ENCODE results near the gene NCF4. TPM values are rescaled to one million over a fixed set of nuclear protein-coding genes. Genes with fewer than 3 reads are reported as not detected.

Gene NCF4
- total RNA-seq, 1 donor, result 0.36 TPM

- Histone ChIP-seq H3K4me3 (ENCODE audit: insufficient read depth, low read length) (no peak overlapping the region), H4K20me1 (ENCODE audit: insufficient read depth, low read length) (no peaks in the 10 kb centered on the region), H2AFZ (ENCODE audit: low read length) (no peak overlapping the region), H3K27me3 (ENCODE audit: insufficient read depth, low read length) (peaks cover 83% of the 10 kb centered on the region), H3K36me3 (ENCODE audit: insufficient read depth, low read length) (no peaks in the 10 kb centered on the region), H3K4me2 (ENCODE audit: insufficient read depth, low read length) (no peak overlapping the region), H3K27ac (ENCODE audit: low read depth, low read length) (no peak overlapping the region), H3K9me3 (ENCODE audit: low read depth, low read length) (no peaks in the 10 kb centered on the region), H3K79me2 (ENCODE audit: insufficient read depth, low read length) (no peaks in the 10 kb centered on the region), H3K4me1 (ENCODE audit: insufficient read depth, low read length) (no peaks in the 10 kb centered on the region)
- DNase-seq (ENCODE audit: insufficient read length, low spot score, missing footprints), result no peak
- TF ChIP-seq CTCF (IDR thresholded peaks at IDR 0.05; ENCODE audit: extremely low read depth, low read depth, low read length), result no peak
Measured at GRCh38 chr22:36817525-36817848, 43.3 kb upstream of the NCF4 start.

- Histone ChIP-seq H3K4me3 (ENCODE audit: insufficient read depth, low read length) (no peak overlapping the region), H3K27ac (ENCODE audit: low read depth, low read length) (no peak overlapping the region), H3K9me3 (ENCODE audit: low read depth, low read length) (no peaks in the 10 kb centered on the region), H3K79me2 (ENCODE audit: insufficient read depth, low read length) (no peaks in the 10 kb centered on the region), H4K20me1 (ENCODE audit: insufficient read depth, low read length) (no peaks in the 10 kb centered on the region), H3K27me3 (ENCODE audit: insufficient read depth, low read length) (peaks cover 77% of the 10 kb centered on the region), H3K4me1 (ENCODE audit: insufficient read depth, low read length) (no peaks in the 10 kb centered on the region), H3K4me2 (ENCODE audit: insufficient read depth, low read length) (no peak overlapping the region), H3K36me3 (ENCODE audit: insufficient read depth, low read length) (no peaks in the 10 kb centered on the region), H2AFZ (ENCODE audit: low read length) (no peak overlapping the region)
- no peak for TF ChIP-seq CTCF (IDR thresholded peaks at IDR 0.05; ENCODE audit: extremely low read depth, low read depth, low read length)
- DNase-seq (ENCODE audit: insufficient read length, low spot score, missing footprints), result no peak
Measured at GRCh38 chr22:36818010-36818642, 42.7 kb upstream of the NCF4 start.

GRCh38 chr22:36819112-36819511 is 41.7 kb upstream of the NCF4 start:
- Histone ChIP-seq H3K27ac (ENCODE audit: low read depth, low read length) (no peak overlapping the region), H2AFZ (ENCODE audit: low read length) (no peak overlapping the region), H3K4me2 (ENCODE audit: insufficient read depth, low read length) (no peak overlapping the region), H3K79me2 (ENCODE audit: insufficient read depth, low read length) (no peaks in the 10 kb centered on the region), H4K20me1 (ENCODE audit: insufficient read depth, low read length) (no peaks in the 10 kb centered on the region), H3K4me3 (ENCODE audit: insufficient read depth, low read length) (no peak overlapping the region), H3K27me3 (ENCODE audit: insufficient read depth, low read length) (peaks cover 70% of the 10 kb centered on the region), H3K4me1 (ENCODE audit: insufficient read depth, low read length) (no peaks in the 10 kb centered on the region), H3K36me3 (ENCODE audit: insufficient read depth, low read length) (no peaks in the 10 kb centered on the region), H3K9me3 (ENCODE audit: low read depth, low read length) (no peaks in the 10 kb centered on the region)
- DNase-seq (ENCODE audit: insufficient read length, low spot score, missing footprints), result peak; percentile 60
- no peak for TF ChIP-seq CTCF (IDR thresholded peaks at IDR 0.05; ENCODE audit: extremely low read depth, low read depth, low read length)

GRCh38 chr22:36822581-36822980 is 38.2 kb upstream of the NCF4 start:
- Histone ChIP-seq H3K27ac (ENCODE audit: low read depth, low read length) (no peak overlapping the region), H2AFZ (ENCODE audit: low read length) (no peak overlapping the region), H3K4me2 (ENCODE audit: insufficient read depth, low read length) (no peak overlapping the region), H3K4me1 (ENCODE audit: insufficient read depth, low read length) (no peaks in the 10 kb centered on the region), H3K36me3 (ENCODE audit: insufficient read depth, low read length) (no peaks in the 10 kb centered on the region), H3K9me3 (ENCODE audit: low read depth, low read length) (no peaks in the 10 kb centered on the region), H3K27me3 (ENCODE audit: insufficient read depth, low read length) (peaks cover 40% of the 10 kb centered on the region), H3K79me2 (ENCODE audit: insufficient read depth, low read length) (no peaks in the 10 kb centered on the region), H4K20me1 (ENCODE audit: insufficient read depth, low read length) (no peaks in the 10 kb centered on the region), H3K4me3 (ENCODE audit: insufficient read depth, low read length) (no peak overlapping the region)
- TF ChIP-seq CTCF (IDR thresholded peaks at IDR 0.05; ENCODE audit: extremely low read depth, low read depth, low read length), result no peak
- DNase-seq (ENCODE audit: insufficient read length, low spot score, missing footprints), result no peak

All from osteoblast (primary cell).